Mammary epithelial cell (primary cell): ENCODE measurements around the gene THAP12.

Source experiments
- EZH2 ChIP-seq: IDR thresholded peaks from 2 replicates; pipeline ENCODE4 v1.6.1; 2012; ENCODE audit warnings: low read length, inconsistent platforms, borderline replicate concordance
- TF ChIP-seq, protein P1 (sequence below), 2 donors: IDR thresholded peaks in 1 of 2; conservative IDR thresholded peaks in 1 of 2; 2 replicates each; pipeline ENCODE4 v1.5.1; 2011 to 2012; ENCODE audit warnings: inconsistent platforms in 2 of 2, low read length in 2 of 2, mild to moderate bottlenecking in 2 of 2, control low read depth in 1 of 2, low read depth in 1 of 2; ENCODE audit not compliant: insufficient read depth in 1 of 2; ENCODE audit errors: extremely low read depth in 1 of 2

GRCh38 chr11:76313913-76314740 is 66.8 kb downstream of the THAP12 start:
- TF ChIP-seq, protein P1, sequence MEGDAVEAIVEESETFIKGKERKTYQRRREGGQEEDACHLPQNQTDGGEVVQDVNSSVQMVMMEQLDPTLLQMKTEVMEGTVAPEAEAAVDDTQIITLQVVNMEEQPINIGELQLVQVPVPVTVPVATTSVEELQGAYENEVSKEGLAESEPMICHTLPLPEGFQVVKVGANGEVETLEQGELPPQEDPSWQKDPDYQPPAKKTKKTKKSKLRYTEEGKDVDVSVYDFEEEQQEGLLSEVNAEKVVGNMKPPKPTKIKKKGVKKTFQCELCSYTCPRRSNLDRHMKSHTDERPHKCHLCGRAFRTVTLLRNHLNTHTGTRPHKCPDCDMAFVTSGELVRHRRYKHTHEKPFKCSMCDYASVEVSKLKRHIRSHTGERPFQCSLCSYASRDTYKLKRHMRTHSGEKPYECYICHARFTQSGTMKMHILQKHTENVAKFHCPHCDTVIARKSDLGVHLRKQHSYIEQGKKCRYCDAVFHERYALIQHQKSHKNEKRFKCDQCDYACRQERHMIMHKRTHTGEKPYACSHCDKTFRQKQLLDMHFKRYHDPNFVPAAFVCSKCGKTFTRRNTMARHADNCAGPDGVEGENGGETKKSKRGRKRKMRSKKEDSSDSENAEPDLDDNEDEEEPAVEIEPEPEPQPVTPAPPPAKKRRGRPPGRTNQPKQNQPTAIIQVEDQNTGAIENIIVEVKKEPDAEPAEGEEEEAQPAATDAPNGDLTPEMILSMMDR (conservative IDR thresholded peaks at IDR 0.05 in 1 of 2, IDR thresholded peaks at IDR 0.05 in 1 of 2; ENCODE audit: extremely low read depth in 1 of 2, insufficient read depth in 1 of 2, low read depth in 1 of 2, low read length in 2 of 2), result no peak
- TF ChIP-seq EZH2, result no peak
